ENCODE results near the gene SP5.
"Not testable (repeated sequence)": the region's sequence is repeated elsewhere in the genome, so short reads cannot be mapped to it uniquely, and the experiment has no call there.

The SP5 gene

DNA sequence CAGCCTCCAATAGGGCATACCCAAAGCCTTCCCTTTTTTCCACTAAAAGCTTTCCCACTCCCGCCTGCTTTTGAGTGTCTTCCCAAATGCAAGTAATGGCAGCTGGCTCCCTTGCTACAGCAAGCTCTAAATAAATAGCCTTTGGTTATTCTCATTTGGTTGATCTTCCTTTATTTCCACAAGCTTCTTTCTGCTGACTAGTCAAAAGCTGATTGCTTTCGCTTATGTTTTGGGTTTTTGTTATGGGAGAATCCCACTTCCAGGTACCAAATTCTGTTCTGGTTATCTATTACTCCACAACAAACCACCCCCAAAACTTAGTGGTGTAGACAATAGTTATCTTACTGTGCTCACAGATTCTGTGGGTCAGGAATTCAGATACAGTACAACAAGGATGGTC lies 22.3 kb downstream of the SP5 start:
- intact Hi-C loops (cut with DNase I), result no loop called here
- no peak for DNase-seq

DNA sequence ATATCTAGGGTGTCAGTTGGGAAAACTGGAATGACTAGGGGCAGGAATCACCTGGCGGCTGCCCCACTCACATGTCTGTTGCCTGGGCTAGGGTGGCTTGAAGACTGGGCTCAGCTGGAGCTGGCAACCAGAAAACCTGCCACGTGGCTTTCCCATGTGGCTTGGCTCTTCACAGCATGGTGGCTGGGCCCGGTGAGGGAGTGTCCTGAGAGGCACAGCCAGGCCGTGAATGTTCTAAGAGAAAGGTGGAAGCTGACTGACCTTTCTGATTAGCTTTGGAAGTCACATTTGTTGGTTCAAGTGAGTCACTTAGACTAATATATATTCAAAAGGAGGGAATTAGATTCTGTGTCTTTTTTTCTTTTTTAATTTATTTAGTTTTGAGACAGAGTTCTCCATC lies 22.7 kb downstream of the SP5 start:
- no peak for DNase-seq
- intact Hi-C loops (cut with DNase I), result no loop called here

DNA sequence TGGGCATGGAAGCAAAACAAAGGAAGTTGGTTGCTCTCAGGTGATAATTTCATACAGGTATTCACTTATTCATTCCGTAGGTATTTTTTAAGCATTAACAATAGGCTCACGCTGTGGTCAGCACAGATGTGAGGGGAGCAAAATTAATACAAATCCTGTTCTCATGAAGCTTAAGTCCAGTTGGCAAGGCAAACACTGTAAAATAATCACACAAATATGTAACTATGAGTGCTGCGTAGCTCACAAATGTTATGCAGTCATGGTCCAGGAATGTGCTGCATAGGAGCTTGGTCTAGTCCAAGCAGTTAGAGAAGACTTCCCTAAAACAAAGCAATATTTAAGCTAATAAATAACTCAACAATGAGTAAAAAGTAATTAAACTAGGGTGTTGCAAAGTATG lies 23.9 kb downstream of the SP5 start:
- no peak for DNase-seq

DNA sequence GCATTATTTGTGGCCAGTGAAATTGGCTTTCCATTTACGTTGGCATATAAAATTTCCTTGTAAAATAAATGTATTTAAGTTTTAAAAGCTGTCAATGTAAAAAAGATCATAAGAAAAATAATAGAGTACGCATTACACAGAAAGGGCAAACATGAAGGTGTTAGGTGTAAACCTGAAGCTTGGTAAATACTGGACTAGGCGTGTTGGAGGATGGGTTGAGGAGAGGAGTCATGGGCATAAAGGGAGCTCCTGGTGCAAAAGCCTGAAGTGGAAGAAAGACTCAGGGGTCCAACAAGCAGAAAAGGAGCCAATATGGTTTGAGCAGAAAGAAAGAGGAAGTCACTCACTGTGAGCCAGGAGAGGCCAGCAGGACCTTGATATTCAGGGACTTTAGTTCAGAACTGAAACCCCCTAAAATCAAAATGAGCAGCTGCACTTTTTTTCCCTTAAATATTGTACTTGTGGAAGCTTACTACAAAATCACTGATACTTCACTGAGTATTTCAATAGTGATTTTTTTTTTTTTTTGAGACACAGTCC lies 24.4 kb downstream of the SP5 start:
- DNase-seq, result no peak
- intact Hi-C loops (cut with DNase I), result no loop called here

More for the DNA sequence above, 23.9 kb downstream of the SP5 start:
- intact Hi-C loops (cut with DNase I), result no loop called here

DNA sequence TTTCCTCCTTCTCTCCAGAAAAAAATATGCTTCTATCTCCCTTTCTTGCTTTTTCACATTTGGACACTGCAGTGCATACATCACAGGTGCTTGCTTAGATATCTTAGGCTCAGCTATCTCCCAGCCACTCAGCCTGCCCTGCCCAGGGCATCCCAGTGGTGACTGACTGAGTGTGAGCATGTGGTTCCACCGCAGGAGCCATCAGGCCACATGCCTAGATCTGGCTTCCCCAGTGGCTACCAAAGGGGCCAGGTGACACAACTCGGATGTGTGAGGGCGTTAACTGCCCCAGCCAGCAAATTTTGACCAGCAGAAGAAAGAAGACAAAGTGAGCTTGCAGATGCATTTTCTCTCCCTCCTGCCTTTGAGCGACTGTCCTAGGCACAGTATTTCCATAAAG lies 25.5 kb downstream of the SP5 start:
- no peak for DNase-seq
- intact Hi-C loops (cut with DNase I), result no loop called here

DNA sequence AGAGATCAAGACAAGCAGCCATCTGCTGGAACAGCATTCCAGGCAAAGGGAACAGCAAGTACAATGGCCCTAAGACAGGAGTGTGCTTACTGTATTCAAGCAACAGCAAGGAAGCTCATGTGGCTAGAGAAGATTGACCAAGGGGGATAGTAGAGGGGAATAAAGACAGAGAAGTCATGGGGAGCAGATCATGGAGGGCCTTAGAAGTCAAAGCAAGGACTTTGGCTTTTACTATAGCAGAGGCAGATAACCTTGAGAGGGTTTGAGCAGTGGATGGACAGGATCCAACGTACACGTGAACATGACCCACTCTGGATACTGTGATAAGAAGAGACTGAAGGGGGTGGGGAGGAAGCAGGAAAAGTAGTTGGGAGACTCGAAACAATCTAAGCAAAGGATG lies 26.9 kb downstream of the SP5 start:
- intact Hi-C loops (cut with DNase I), result no loop called here
- DNase-seq, result no peak

DNA sequence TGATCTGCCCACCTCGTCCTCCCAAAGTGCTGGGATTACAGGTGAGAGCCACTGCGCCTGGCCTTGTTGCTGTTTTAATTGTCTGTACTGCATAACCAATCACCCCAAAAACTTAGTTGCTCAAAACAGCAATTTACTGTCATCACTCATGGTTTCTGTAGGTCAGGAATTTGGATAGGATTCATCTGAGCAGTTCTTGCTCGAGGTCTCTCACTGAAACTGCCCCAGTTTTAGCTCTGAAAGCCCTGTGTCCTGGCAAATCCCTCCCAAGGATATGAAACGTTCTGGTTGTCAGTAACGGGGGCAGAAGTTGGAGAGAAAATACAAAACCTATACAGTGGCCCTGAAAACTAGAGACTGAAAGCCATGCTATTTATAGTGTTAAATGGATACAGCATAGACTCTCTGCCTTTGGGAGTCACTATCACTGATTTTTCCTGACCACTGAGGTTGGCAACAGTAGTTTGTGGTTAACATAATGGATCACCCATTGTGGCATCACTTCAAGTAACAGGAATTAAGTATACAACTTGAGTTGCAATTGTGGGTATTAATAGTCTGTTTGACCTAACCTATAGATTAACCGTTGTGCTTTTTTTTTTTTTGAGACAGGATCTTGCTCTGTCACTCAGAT lies 27.9 kb downstream of the SP5 start:
- intact Hi-C loops (cut with DNase I), result no loop called here
- DNase-seq, result no peak

DNA sequence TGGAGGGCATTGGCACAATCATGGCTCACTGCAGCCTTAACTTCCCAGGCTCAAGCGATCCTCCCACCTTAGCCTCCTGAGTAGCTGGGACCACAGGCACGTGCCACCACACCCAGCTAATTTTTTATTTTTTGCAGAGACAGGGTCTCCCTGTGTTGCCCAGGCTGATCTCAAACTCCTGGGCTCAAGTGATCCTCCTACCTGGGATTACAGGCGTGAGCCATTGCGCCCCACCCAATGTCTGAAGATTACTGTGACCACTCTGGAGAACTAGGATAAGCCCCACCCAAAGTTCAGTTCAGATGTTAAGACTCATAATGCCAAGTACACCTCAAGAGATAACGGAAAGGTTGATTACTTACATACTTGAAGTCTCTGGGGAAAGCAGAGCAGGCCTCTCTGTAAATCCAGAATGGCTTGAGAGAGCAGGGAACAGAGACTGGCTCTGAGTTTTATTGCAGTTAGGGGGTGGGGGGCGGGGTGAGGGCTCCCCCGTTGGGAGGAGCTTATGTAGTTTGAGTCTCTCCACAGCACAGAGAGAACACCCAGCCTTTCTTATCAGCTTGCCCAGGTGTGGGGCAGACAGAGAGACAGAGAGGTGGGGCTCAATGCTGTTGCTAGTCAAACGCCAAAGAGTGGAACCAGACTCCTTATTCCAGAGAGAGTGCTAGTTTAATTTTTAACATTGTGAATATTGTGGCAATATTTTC lies 28.5 kb downstream of the SP5 start:
- intact Hi-C loops (cut with DNase I), result no loop called here
- no peak for DNase-seq

DNA sequence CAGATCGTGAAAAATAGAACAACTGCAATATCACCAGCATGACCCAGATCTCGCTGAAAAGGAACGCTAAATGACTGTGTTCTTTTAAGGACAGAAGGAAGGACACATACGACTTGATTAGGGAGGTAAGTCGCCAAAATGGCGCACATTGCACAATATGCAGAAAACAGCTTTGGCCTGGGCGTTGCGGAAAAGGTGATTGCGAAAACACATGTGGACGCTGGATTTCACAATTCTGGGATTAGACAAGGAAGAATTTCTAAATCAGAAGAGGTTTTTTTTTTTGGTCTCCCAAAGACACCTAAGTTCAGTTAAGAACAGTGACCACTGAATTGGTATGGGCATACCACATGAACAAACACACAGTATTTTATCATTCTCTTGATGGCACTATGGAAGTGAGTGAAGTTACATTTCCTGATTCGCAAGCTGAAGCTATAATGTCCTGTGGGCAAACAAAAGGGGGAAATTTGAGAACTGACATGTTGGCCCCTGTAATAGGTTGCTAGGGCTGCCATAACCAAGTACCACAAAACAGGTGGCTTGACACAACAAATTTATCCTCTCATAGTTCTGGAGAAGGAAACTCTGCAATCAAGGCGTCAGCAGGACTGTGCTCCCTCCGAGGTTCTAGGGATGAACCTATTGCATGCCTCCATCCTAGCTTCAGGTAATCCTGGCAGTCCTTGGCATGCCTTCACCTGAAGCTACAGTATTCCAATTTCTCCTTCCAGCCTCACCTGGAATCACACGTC lies 29.3 kb downstream of the SP5 start:
- intact Hi-C loops (cut with DNase I), result no loop called here
- no peak for DNase-seq

DNA sequence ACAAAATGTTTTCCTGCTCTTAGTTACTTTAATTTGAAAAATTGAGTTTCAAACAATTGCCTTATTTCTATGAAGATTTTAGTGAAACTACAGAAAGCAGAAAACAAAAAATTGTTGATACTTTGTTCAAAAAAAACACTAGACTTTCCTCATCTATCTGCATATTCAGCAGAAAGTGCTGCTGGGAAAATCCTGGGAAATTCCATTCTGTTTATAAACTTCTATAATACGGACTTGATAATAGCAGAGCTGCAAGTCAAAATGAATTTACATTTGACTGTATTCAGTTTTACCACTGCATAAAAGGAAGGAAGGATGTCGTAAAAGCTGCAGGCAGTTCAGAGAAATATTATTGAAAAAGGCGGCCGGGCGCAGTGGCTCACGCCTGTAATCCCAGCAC lies 30.2 kb downstream of the SP5 start:
- intact Hi-C loops (cut with DNase I), result no loop called here

DNA sequence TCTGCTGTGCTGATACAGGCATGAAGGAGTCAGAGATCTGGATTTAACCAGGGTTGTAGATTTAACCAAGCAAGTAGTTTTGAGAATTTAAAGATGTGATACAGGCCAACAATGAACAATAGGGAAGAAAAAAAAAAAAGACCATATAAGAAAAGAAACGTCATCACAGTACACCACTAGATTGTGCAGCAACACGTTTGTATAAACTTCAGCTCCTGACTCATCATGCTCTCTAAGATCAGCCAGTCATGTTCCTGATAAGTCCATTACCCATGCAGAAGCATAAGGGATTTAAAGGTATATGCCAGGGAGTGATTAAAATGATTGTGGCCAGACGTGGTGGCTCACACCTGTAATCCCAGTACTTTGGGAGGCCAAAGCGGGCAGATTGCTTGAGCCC lies 32.8 kb downstream of the SP5 start:
- intact Hi-C loops (cut with DNase I), result no loop called here
- no peak for DNase-seq

More for the DNA sequence above, 30.2 kb downstream of the SP5 start:
- no peak for DNase-seq

DNA sequence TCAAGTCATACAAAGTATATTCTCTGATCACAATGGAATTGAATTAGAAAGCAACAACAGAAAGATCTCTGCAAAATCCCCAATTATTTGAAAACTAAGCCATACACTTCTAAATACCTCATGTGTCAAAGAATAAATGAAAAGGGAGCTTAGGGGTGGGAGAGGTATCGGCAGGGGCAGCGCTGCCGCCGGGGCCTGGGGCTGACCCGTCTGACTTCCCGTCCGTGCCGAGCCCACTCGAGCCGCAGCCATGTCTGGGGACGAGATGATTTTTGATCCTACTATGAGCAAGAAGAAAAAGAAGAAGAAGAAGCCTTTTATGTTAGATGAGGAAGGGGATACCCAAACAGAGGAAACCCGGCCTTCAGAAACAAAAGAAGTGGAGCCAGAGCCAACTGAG lies 36.4 kb downstream of the SP5 start:
- DNase-seq; intact Hi-C loops (cut with DNase I): not testable (repeated sequence)

DNA sequence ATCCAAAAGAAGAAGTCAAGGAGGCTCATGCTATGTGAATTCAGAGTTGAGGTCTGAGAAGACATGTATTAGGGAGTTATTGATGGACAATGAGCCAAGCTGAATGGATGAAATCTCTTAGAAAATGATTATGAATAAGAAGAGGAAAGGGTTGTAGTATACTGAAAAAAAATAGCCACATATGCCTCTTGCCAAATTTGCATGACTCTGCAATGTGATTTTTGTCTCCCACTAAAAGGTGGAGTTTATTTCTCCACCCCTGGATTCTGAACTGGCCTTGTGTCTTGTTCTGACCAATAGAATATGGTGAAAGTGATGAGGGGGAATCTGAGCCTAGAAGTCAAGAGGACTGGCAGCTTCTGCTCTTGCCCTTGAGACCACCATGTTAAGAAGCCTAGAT lies 46.4 kb downstream of the SP5 start:
- no peak for DNase-seq
- intact Hi-C loops (cut with DNase I), result no loop called here

DNA sequence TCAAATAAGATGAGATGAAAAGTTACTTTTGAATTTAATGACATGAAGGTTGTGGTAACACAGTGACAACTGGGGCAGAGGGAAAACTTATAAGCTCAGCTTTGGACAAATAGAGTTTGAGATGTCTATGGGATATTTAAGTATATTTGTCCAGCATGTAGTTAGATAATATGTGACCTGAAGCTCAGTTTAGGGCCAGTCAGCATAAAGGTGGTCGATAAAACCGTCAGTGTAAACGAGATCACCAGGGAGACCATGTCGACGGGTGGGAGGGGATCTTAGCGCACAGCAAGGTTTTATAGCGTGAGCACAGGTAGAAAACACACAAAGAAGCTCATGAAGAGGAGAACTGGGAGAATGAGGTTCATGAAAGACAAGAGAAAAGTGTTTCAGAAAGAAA lies 47.6 kb downstream of the SP5 start:
- DNase-seq, result no peak
- intact Hi-C loops (cut with DNase I), result no loop called here

DNA sequence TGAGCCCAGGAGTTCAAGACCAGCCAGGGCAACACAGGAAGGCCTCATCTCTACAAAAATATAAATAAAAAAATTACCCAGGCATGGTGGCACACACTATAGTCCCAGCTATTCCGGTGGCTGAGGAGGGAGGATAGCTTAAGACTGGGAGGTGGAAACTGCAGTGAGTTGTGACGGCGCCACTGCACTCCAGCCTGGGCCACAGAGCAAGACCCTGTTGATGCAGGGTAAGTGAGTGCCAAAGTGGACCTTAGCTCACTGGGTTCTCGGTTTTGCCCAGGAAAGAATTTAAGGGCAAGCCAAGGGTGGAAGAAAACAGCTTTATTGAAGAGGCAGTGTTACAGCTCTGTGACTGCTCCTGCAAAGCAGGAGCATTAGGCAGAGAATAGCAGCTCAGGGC lies 48.1 kb downstream of the SP5 start:
- DNase-seq, result no peak
- intact Hi-C loops (cut with DNase I), result no loop called here

DNA sequence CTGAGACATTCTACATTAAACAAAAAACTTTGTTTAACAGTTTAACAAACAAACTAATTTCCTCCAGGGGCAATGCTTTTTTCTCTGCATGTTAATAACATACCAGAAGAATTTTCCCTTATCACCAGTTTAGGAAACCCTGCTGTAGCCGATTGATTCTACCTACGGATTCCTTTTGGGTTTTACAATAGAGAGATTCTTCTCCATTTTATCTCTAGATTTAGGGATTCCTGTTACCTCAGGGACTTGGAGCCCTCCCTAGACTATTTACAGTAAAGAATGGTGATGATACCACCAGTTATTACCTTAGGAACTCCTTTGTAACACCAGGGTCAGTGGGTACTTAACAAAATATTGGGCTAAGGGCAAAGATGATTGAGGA lies 49.7 kb downstream of the SP5 start:
- DNase-seq, result no peak
- intact Hi-C loops (cut with DNase I), result no loop called here

DNA sequence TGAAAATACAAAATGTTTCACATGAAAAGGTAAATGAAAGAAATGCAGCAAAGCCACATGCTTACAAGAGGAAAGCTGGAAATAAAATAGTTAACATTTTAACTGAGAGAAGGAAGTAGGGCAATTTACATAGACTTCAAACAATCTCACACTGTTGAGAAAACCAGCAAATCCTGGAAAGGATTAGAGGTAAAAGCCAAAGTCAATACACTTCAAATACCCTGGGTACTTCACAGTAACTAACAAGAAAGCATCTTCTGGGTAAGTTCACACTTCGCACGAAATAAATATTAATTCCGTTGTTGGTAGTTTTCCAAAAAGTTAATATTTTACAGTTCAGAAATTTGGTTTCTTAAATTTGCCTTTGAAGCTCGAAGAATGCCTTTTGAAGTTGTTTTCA lies 51.6 kb downstream of the SP5 start:
- intact Hi-C loops (cut with DNase I), result no loop called here
- DNase-seq, result no peak
